ENCODE measurements around the gene MAML2.

- TF ChIP-seq CTCF (IDR thresholded peaks at IDR 0.05) (no peak), ZFX (IDR thresholded peaks at IDR 0.05; ENCODE audit: borderline replicate concordance) (no peak)
Measured at GRCh38 chr11:96045622-96046456, 297.2 kb downstream of the MAML2 start.

Measured in 22Rv1 (cell line).